GM19452 (cell line): ENCODE measurements around the gene DACT2.
"Not testable (repeated sequence)": the region's sequence is repeated elsewhere in the genome, so short reads cannot be mapped to it uniquely, and the experiment has no call there.

ENCODE experiments used
- ATAC-seq: cut with Tn5 transposase; IDR thresholded peaks from one replicate; pipeline ENCODE4 v1.9.1; 2021; ENCODE audit not compliant: unreplicated experiment

DACT2 gene

DNA sequence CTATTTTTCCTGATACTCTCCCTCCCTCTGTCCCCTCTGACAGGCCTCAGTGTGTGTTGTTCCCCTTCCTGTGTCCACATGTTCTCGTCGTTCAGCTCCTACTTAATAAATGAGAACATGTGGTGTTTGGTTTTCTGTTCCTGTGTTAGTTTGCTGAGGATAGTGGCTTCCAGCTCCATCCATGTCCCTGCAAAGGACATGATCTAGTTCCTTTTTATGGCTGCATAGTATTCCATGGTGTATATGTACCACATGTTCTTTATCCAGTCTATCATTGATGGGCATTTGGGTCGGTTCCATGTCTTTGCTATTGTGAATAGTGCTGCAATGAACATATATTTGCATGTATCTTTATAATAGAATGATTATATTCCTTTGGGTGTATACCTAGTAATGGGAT is 51.8 kb downstream of the DACT2 start:
- ATAC-seq = not testable (repeated sequence)

- ATAC-seq = no peak
Measured at GRCh38 chr6:168265827-168266815, 53.5 kb downstream of the DACT2 start.

GRCh38 chr6:168265394-168265793 is 54.2 kb downstream of the DACT2 start:
- no peak for ATAC-seq

- ATAC-seq = no peak
Measured at GRCh38 chr6:168264593-168265335, 54.8 kb downstream of the DACT2 start.

GRCh38 chr6:168263351-168263905 is 56.1 kb downstream of the DACT2 start:
- no peak for ATAC-seq

- ATAC-seq = no peak
Measured at GRCh38 chr6:168261234-168261633, 58.3 kb downstream of the DACT2 start.

GRCh38 chr6:168260420-168260987 is 59.1 kb downstream of the DACT2 start:
- no peak for ATAC-seq

DNA sequence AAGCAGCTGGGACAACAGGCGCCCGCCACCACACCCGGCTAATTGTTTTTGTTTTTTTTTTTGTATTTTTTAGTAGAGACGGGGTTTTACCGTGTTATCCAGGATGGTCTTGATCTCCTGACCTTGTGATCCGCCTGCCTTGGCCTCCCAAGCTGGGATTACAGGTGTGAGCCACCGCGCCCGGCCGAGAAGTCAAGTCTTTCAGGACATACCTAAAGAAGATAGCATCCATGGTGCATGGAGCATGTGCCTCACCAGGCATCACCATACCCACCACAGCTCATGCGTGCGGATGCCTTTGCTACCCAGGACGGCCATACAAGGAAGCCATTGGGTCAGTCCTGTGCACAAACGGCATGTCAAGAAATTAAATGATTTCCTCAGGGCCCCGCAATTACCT is 60.8 kb downstream of the DACT2 start:
- ATAC-seq = no peak

- no peak for ATAC-seq
Measured at GRCh38 chr6:168256940-168257339, 62.6 kb downstream of the DACT2 start.
